Gastroesophageal sphincter (tissue), 3 donors: Measurements from ENCODE around the gene RSKR.

Source experiments
- EP300 ChIP-seq: sonication (generic); formaldehyde crosslinking; IDR thresholded peaks from one replicate; pipeline ENCODE4 v1.6.1; 2017; ENCODE audit warnings: antibody characterized with exemption, mild to moderate bottlenecking
- TF ChIP-seq, protein P1 (sequence below), 4 experiments: fragments of 200-600 bp in 2 of 4; fragments of 450-650 bp in 2 of 4; sonication (generic) in 1 of 4; IDR thresholded peaks; one replicate each; pipeline ENCODE4 v1.5.1; 2017 to 2019; ENCODE audit warnings: antibody characterized with exemption in 4 of 4, mild to moderate bottlenecking in 2 of 4, moderate library complexity in 2 of 4

DNA sequence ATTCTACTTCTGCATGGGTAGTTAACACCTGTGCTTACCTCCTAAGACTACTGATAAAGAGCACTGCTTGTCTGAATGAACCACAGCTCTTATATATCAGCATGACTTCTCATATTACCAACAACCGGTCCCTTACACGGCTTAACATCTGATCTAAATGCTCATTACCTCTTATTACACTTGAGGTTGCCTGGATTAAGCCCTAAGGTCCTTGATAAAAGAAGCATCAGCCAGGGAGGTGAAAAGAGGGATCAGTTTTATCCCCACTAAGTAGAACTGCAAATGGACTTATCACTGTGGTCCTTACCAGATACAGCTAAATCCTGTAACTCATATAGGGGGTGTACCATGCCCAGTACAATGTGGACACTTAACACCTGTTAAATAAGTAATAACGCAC is 8.2 kb upstream of the RSKR start:
- TF ChIP-seq, protein P1, sequence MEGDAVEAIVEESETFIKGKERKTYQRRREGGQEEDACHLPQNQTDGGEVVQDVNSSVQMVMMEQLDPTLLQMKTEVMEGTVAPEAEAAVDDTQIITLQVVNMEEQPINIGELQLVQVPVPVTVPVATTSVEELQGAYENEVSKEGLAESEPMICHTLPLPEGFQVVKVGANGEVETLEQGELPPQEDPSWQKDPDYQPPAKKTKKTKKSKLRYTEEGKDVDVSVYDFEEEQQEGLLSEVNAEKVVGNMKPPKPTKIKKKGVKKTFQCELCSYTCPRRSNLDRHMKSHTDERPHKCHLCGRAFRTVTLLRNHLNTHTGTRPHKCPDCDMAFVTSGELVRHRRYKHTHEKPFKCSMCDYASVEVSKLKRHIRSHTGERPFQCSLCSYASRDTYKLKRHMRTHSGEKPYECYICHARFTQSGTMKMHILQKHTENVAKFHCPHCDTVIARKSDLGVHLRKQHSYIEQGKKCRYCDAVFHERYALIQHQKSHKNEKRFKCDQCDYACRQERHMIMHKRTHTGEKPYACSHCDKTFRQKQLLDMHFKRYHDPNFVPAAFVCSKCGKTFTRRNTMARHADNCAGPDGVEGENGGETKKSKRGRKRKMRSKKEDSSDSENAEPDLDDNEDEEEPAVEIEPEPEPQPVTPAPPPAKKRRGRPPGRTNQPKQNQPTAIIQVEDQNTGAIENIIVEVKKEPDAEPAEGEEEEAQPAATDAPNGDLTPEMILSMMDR (IDR thresholded peaks at IDR 0.05) = no peak
- no peak for TF ChIP-seq EP300
